H1 (cell line): ENCODE data around the gene GPC1. TPM values are rescaled to one million over a fixed set of nuclear protein-coding genes. Genes with fewer than 3 reads are reported as not detected.

Experiments
- CTCF ChIA-PET: fragments of 300-600 bp; sonication (Branson Sonifier 250); formaldehyde crosslinking; loops from one replicate; lab custom pipeline; 2021; ENCODE audit not compliant: partially characterized antibody; lab: Charles Lee
- POLR2A ChIA-PET: fragments of 300-600 bp; sonication (Branson Sonifier 250); formaldehyde crosslinking; loops from one replicate; lab custom pipeline; 2021; ENCODE audit warnings: inconsistent platforms; ENCODE audit not compliant: partially characterized antibody; lab: Charles Lee
- DNase-seq, 2 experiments: peaks; one replicate each; pipeline versions ENCODE4 v3.0.0 to v3.0.0-alpha.2; 2010 to 2022; ENCODE audit warnings: low spot score in 2 of 2, low read depth in 1 of 2, mixed read lengths in 1 of 2
- FAIRE-seq: peaks from 2 replicates; lab custom pipeline; 2011; peaks lifted over from hg19 to GRCh38; lab: Jason Lieb, UNC
- H2AFZ ChIP-seq: 2 replicates; pipeline ENCODE4 v1.8.1; 2012; ENCODE audit warnings: low read length, inconsistent platforms
- H2AK5ac ChIP-seq: 2 replicates; pipeline ENCODE4 v1.6.1; 2013; ENCODE audit warnings: low read depth, low read length
- H2BK120ac ChIP-seq: replicated peaks from 2 replicates; pipeline ENCODE3; 2013; ENCODE audit warnings: low read depth, low read length, inconsistent platforms
- H2BK12ac ChIP-seq: 2 replicates; pipeline ENCODE4 v1.6.1; 2013; ENCODE audit warnings: low read depth, low read length
- H2BK15ac ChIP-seq: 2 replicates; pipeline ENCODE4 v1.6.1; 2013; ENCODE audit warnings: low read length
- H2BK20ac ChIP-seq: 2 replicates; pipeline ENCODE4 v1.6.1; 2013; ENCODE audit warnings: low read length
- H2BK5ac ChIP-seq: 2 replicates; pipeline ENCODE4 v1.6.1; 2013; ENCODE audit warnings: low read depth, low read length
- H3K14ac ChIP-seq: 2 replicates; pipeline ENCODE4 v1.6.1; 2013; ENCODE audit warnings: inconsistent platforms; ENCODE audit not compliant: insufficient read length
- H3K18ac ChIP-seq: 2 replicates; pipeline ENCODE4 v1.6.1; 2013; ENCODE audit warnings: low read length; ENCODE audit errors: extremely low read depth
- H3K23ac ChIP-seq: 2 replicates; pipeline ENCODE4 v1.6.1; 2013; ENCODE audit warnings: inconsistent platforms; ENCODE audit not compliant: insufficient read length
- H3K23me2 ChIP-seq: 2 replicates; pipeline ENCODE4 v1.6.1; 2013; ENCODE audit warnings: low read depth, low read length
- H3K27ac ChIP-seq: 2 replicates; pipeline ENCODE4 v1.6.1; 2011; ENCODE audit warnings: low read depth, low read length, inconsistent platforms
- H3K27me3 ChIP-seq, 4 experiments: replicated peaks in 1 of 4; 1 replicate in 1 of 4; 2 replicates in 3 of 4; pipeline versions ENCODE4 v1.6.1 to v1.8.1; 2011 to 2013; ENCODE audit warnings: low read length in 3 of 4, mild to moderate bottlenecking in 3 of 4, inconsistent platforms in 2 of 4, mixed read lengths in 2 of 4, moderate library complexity in 1 of 4; ENCODE audit not compliant: control insufficient read depth in 3 of 4, insufficient read depth in 3 of 4; ENCODE audit errors: extremely low read depth in 1 of 4
- H3K36me3 ChIP-seq, 4 experiments: 2 replicates each; pipeline versions ENCODE4 v1.6.1 to v1.8.1; 2011 to 2013; ENCODE audit warnings: mild to moderate bottlenecking in 4 of 4, low read length in 3 of 4, moderate library complexity in 2 of 4, control low read depth in 1 of 4, inconsistent platforms in 1 of 4; ENCODE audit not compliant: insufficient read depth in 4 of 4, control insufficient read depth in 2 of 4
- H3K4ac ChIP-seq: replicated peaks from 2 replicates; pipeline ENCODE3; 2013; ENCODE audit warnings: low read length, low read depth, mixed read lengths, inconsistent platforms; ENCODE audit not compliant: insufficient read length
- H3K4me1 ChIP-seq, 4 experiments: replicated peaks in 1 of 4; 1 replicate in 1 of 4; 2 replicates in 3 of 4; pipeline versions ENCODE4 v1.6.1 to v1.8.1; 2011 to 2013; ENCODE audit warnings: low read length in 3 of 4, inconsistent platforms in 2 of 4, mixed read lengths in 1 of 4; ENCODE audit not compliant: insufficient read depth in 4 of 4, control insufficient read depth in 3 of 4
- H3K4me2 ChIP-seq, 2 experiments: 2 replicates each; pipeline versions ENCODE4 v1.6.1 to v1.8.1; 2011 to 2013; ENCODE audit warnings: low read depth in 2 of 2, low read length in 2 of 2, control low read depth in 1 of 2, inconsistent platforms in 1 of 2, mild to moderate bottlenecking in 1 of 2; ENCODE audit not compliant: insufficient read depth in 1 of 2
- H3K4me3 ChIP-seq, 4 experiments: fragments of 200-600, 300-600 bp in 1 of 4; sonication (generic), shearing (Covaris generic), sonication (Bioruptor Twin) in 1 of 4; 2 replicates each; pipeline versions ENCODE4 v1.5.1 to v1.8.1; 2011 to 2016; ENCODE audit warnings: low read length in 4 of 4, low read depth in 3 of 4, control low read depth in 2 of 4, inconsistent platforms in 2 of 4, mild to moderate bottlenecking in 2 of 4, mixed read lengths in 1 of 4, moderate library complexity in 1 of 4; ENCODE audit not compliant: insufficient read depth in 2 of 4; ENCODE audit errors: extremely low read depth in 1 of 4
- H3K56ac ChIP-seq: replicated peaks from 2 replicates; pipeline ENCODE3; 2013; ENCODE audit warnings: low read depth, mild to moderate bottlenecking, mixed read lengths, low read length, inconsistent platforms; ENCODE audit not compliant: insufficient read length
- H3K79me1 ChIP-seq: 2 replicates; pipeline ENCODE4 v1.6.1; 2013; ENCODE audit warnings: low read depth, low read length, control low read depth
- H3K79me2 ChIP-seq, 2 experiments: 2 replicates each; pipeline versions ENCODE4 v1.6.1 to v1.8.1; 2012 to 2013; ENCODE audit warnings: low read length in 2 of 2, mild to moderate bottlenecking in 2 of 2, inconsistent platforms in 1 of 2; ENCODE audit not compliant: insufficient read depth in 2 of 2, control insufficient read depth in 1 of 2
- H3K9ac ChIP-seq, 4 experiments: replicated peaks in 1 of 4; 1 replicate in 1 of 4; 2 replicates in 3 of 4; pipeline versions ENCODE4 v1.6.1 to v1.8.1; 2011 to 2013; ENCODE audit warnings: low read depth in 3 of 4, low read length in 3 of 4, control low read depth in 2 of 4, mild to moderate bottlenecking in 2 of 4, moderate library complexity in 2 of 4, inconsistent platforms in 1 of 4; ENCODE audit errors: extremely low read depth in 1 of 4
- H3K9me3 ChIP-seq, 2 experiments: 2 replicates each; pipeline versions ENCODE4 v1.6.1 to v1.8.1; 2012 to 2013; ENCODE audit warnings: mild to moderate bottlenecking in 2 of 2, moderate library complexity in 2 of 2, control low read depth in 1 of 2, inconsistent platforms in 1 of 2, low read depth in 1 of 2, low read length in 1 of 2, mixed read lengths in 1 of 2; ENCODE audit not compliant: insufficient read depth in 2 of 2
- H4K20me1 ChIP-seq, 2 experiments: replicated peaks in 1 of 2; 2 replicates each; pipeline versions ENCODE3 to v1.8.1; 2011 to 2013; ENCODE audit warnings: inconsistent platforms in 2 of 2, low read length in 2 of 2, mild to moderate bottlenecking in 1 of 2; ENCODE audit not compliant: insufficient read depth in 2 of 2, control insufficient read depth in 1 of 2
- H4K5ac ChIP-seq: 2 replicates; pipeline ENCODE4 v1.6.1; 2013; ENCODE audit warnings: low read length, low read depth, mixed read lengths, inconsistent platforms; ENCODE audit not compliant: insufficient read length
- H4K8ac ChIP-seq: 2 replicates; pipeline ENCODE4 v1.8.0; 2013; ENCODE audit warnings: mild to moderate bottlenecking, moderate library complexity, low read length, inconsistent platforms; ENCODE audit not compliant: insufficient read depth; ENCODE audit errors: extremely low read depth
- H4K91ac ChIP-seq: replicated peaks from 2 replicates; pipeline ENCODE3; 2013; ENCODE audit warnings: low read length, mixed read lengths, inconsistent platforms; ENCODE audit not compliant: insufficient read length
- BACH1 ChIP-seq: IDR thresholded peaks from 2 replicates; pipeline ENCODE4 v1.6.1; 2012; ENCODE audit warnings: low read length, improper control_type of control experiment
- E2F6 ChIP-seq: IDR thresholded peaks from 2 replicates; pipeline ENCODE4 v1.6.1; 2012; ENCODE audit warnings: inconsistent platforms
- EZH2 ChIP-seq: fragments of 200-600 bp; sonication (generic); IDR thresholded peaks from 2 replicates; pipeline ENCODE4 v1.7.1; 2012; ENCODE audit warnings: low read depth, mild to moderate bottlenecking, moderate library complexity, low read length, inconsistent platforms; ENCODE audit not compliant: severe bottlenecking
- JUN ChIP-seq: IDR thresholded peaks from 2 replicates; pipeline ENCODE4 v1.6.1; 2011; ENCODE audit warnings: low read depth, mild to moderate bottlenecking, improper control_type of control experiment, low read length
- TCF12 ChIP-seq: IDR thresholded peaks from 2 replicates; pipeline ENCODE4 v1.6.1; 2011; ENCODE audit warnings: low read depth, mild to moderate bottlenecking, low read length
- ZNF274 ChIP-seq: IDR thresholded peaks from 2 replicates; pipeline ENCODE4 v1.7.0; 2012; ENCODE audit warnings: low read length, borderline replicate concordance; ENCODE audit errors: extremely low read depth
- WGBS, 2 experiments: shearing (Covaris generic) in 1 of 2; methylation state at CpG; one replicate each; pipeline versions ENCODE4 v1.1.6 to v1.1.7; 2013 to 2015; ENCODE audit warnings: low lambda C conversion rate in 2 of 2, mixed read lengths in 2 of 2, inconsistent platforms in 1 of 2, low coverage in 1 of 2, missing lambda C conversion rate in 1 of 2; ENCODE audit not compliant: insufficient replicate concordance in 2 of 2, insufficient coverage in 1 of 2, insufficient read length in 1 of 2; ENCODE audit errors: extremely low coverage in 1 of 2, missing lambda C conversion rate in 1 of 2; 5-methylcytosine and 5-hydroxymethylcytosine counted together
- polyA plus RNA-seq, 7 experiments: library from polyadenylated mRNA; depleted of rRNA in 3 of 7; stranded (reverse) in 5 of 7; unstranded in 2 of 7; fragments of >200 nt in 5 of 7; fragments of 200-250 nt in 2 of 7; gene quantifications; 1 replicate in 5 of 7; 2 replicates in 1 of 7; 4 replicates in 1 of 7; pipeline versions ENCODE4 v1.2.1 to v1.2.3, GENCODE V29; 2011 to 2013; ENCODE audit warnings: missing spikeins in 2 of 7, mixed read lengths in 2 of 7
- total RNA-seq: library from RNA; stranded (reverse); fragmentation: NEBNext Ultra II Directional; extraction: Animal tissue kit (Norgen Biotek cat#: 25700); gene quantifications from 2 replicates; pipeline ENCODE4 v1.2.1, GENCODE V29; 2021

GPC1 gene
- total and polyA plus RNA-seq, 2 of the 8 experiments (the other 6 are each of a cell fraction or from before 2014, with no cell fraction given) = 21.9 to 28.3 TPM

DNA sequence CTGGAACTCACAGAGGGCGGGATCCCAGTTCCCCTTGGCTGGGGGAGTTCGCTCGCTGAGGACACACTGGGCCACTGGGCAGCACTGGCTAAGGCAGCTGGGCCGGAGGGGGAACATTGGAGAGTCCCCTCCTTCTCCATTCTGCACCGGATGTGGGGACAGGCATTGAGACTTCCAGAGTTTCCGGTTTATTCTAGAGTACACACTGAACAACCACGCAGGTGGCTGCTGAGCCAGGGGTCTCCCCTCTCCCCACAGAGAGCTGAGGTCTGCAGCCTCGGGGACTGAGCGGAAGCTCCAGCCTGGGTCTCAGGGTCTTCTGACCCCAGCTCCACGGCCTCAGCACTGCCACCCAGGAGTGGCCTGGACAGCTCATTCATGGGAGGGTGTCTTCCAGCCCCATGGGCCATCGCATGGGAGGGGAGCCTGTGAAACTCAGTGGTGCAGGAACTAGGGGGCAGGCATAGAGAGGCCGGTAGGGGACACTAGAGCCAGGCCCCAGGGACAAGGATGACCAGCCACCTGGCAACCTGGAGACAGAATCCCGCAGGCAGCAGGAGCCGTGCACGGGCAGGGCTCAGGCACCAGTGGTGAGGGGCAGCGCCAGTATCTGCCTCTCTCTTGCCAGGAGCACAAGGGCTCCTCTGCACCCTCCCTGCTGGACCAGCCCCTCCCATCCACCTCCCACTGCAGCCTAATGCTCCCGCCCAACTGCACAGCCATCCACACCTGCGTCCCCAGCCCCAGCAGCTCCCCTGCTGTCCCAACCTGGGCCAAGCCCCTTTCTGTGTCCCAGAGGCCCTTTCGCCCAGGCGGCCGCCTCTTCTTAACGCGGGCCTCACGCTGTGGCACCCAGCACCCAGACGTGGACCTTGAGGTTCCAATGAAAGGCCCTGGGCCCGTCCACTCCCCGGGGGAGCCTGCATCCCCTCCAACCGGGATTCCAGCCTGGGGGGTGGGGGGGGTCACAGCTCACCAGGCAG is 45.1 kb upstream of the GPC1 start:
- Histone ChIP-seq H2BK120ac (no peak overlapping the region), H3K27ac (no peak overlapping the region), H2BK5ac (no peak overlapping the region), H3K18ac (no peak overlapping the region), H3K4me1 (no peaks in the 10 kb centered on the region), H3K9ac (no peak overlapping the region), H4K20me1 (no peaks in the 10 kb centered on the region), H2BK12ac (no peak overlapping the region), H3K23me2 (no peaks in the 10 kb centered on the region), H3K4ac (no peak overlapping the region), H3K56ac (no peak overlapping the region)
- ChIA-PET CTCF (no interaction called here), POLR2A (no interaction called here)
- DNase-seq = no peak
- no peak for TF ChIP-seq ZNF274
- TF ChIP-seq BACH1 = no peak
- TF ChIP-seq EZH2 = no peak
- no peak for TF ChIP-seq TCF12
- no peak for TF ChIP-seq E2F6
- no peak for TF ChIP-seq JUN
- TF ChIP-seq, all 59 proteins: peak for 0
- no peak overlapping the region for H3K14ac ChIP-seq
- no peak overlapping the region for H3K4me2 ChIP-seq
- no peaks in the 10 kb centered on the region for H3K27me3 ChIP-seq
- H4K8ac ChIP-seq = no peak overlapping the region; the same call in 1 of the 2 replicates
- H2AK5ac ChIP-seq = no peak overlapping the region
- H3K36me3 ChIP-seq = no peaks in the 10 kb centered on the region
- no peaks in the 10 kb centered on the region for H3K79me1 ChIP-seq
- FAIRE-seq = no peak
- H2BK15ac ChIP-seq = no peak overlapping the region
- no peaks in the 10 kb centered on the region; a peak in 1 of 4 replicates for H3K9me3 ChIP-seq
- H4K5ac ChIP-seq = no peak overlapping the region
- WGBS, 2 experiments = 91% methylated on average over 18 of the region's 28 CpGs; no CpG with 5 or more reads in 1 of the 2 experiments
- no peak overlapping the region for H3K23ac ChIP-seq
- no peak overlapping the region for H3K4me3 ChIP-seq
- no peak overlapping the region for H2BK20ac ChIP-seq
- H2AFZ ChIP-seq = no peak overlapping the region
- no peaks in the 10 kb centered on the region for H3K79me2 ChIP-seq
- no peak overlapping the region for H4K91ac ChIP-seq
